Heart left ventricle (tissue), 16 donors: Measurements from ENCODE around the gene KCNE5. TPM values are rescaled to one million over a fixed set of nuclear protein-coding genes. Genes with fewer than 3 reads are reported as not detected.
"Not testable (repeated sequence)": the region's sequence is repeated elsewhere in the genome, so short reads cannot be mapped to it uniquely, and the experiment has no call there.

Experiments used
- ATAC-seq, 4 donors: fragments of 200-7000 bp; cut with Tn5 transposase; one replicate each; pipeline ENCODE4 v1.9.1; 2020 to 2022; ENCODE audit warnings: moderate library complexity in 4 of 4, mild to moderate bottlenecking in 3 of 4, moderate number of reproducible peaks in 1 of 4
- DNase-seq, 5 donors: peaks; one replicate each; pipeline ENCODE4 v3.0.0-alpha.2; 2020
- H3K27ac ChIP-seq, 12 donors: fragments of 200-600 bp; sonication (generic) in 4 of 12; one replicate each; pipeline versions ENCODE4 v1.5.0 to v1.8.0; 2016 to 2022; ENCODE audit warnings: mild to moderate bottlenecking in 2 of 12
- H3K27me3 ChIP-seq, 9 donors: fragments of 200-600 bp; sonication (generic) in 2 of 9; one replicate each; pipeline versions ENCODE4 v1.5.1 to v1.8.0; 2016 to 2022; ENCODE audit warnings: mild to moderate bottlenecking in 3 of 9
- H3K36me3 ChIP-seq, 9 donors: fragments of 200-600 bp; sonication (generic) in 2 of 9; one replicate each; pipeline versions ENCODE4 v1.5.0 to v1.8.0; 2018 to 2022; ENCODE audit warnings: mild to moderate bottlenecking in 2 of 9
- H3K4me1 ChIP-seq, 12 donors: fragments of 200-600 bp; sonication (generic) in 4 of 12; one replicate each; pipeline versions ENCODE4 v1.5.0 to v1.8.0; 2016 to 2022; ENCODE audit warnings: mild to moderate bottlenecking in 3 of 12
- H3K4me3 ChIP-seq, 12 donors: fragments of 200-600 bp; sonication (generic) in 4 of 12; one replicate each; pipeline versions ENCODE4 v1.5.0 to v1.8.0; 2017 to 2022; ENCODE audit warnings: mild to moderate bottlenecking in 9 of 12, moderate library complexity in 4 of 12
- H3K9me3 ChIP-seq, 12 donors: fragments of 200-600 bp; sonication (generic) in 4 of 12; one replicate each; pipeline versions ENCODE4 v1.5.0 to v1.8.0; 2016 to 2022; ENCODE audit warnings: mild to moderate bottlenecking in 1 of 12
- CTCF ChIP-seq, 12 donors: fragments of 200-600 bp; sonication (generic) in 4 of 12; IDR thresholded peaks; one replicate each; pipeline versions ENCODE4 v1.5.0 to v1.8.0; 2018 to 2022; ENCODE audit warnings: antibody characterized with exemption in 12 of 12, mild to moderate bottlenecking in 5 of 12
- POLR2A ChIP-seq, 2 donors: fragments of 450-650 bp; IDR thresholded peaks; one replicate each; pipeline ENCODE4 v1.6.1; 2017; ENCODE audit warnings: antibody characterized with exemption in 2 of 2, mild to moderate bottlenecking in 2 of 2, moderate library complexity in 2 of 2
- WGBS, 4 donors: extraction: QIAGEN DNeasy Blood & Tissue Kit in 2 of 4; methylation state at CpG; one replicate each; pipeline versions ENCODE4 v1.1.5 to v1.1.7; 2013 to 2018; 5-methylcytosine and 5-hydroxymethylcytosine counted together
- intact Hi-C, 10 donors: fragments of 100-400 bp; cut with DNase I; formaldehyde crosslinking; loops; one replicate each; pipeline versions ENCODE4 v1.11.1 to v1.14.2; 2022
- polyA plus RNA-seq, 2 donors: library from polyadenylated mRNA; stranded (reverse); fragments of 200-250 nt; gene quantifications; one replicate each; pipeline ENCODE4 v1.2.3, GENCODE V29; 2013
- total RNA-seq, 9 donors: library from RNA; depleted of rRNA in 2 of 9; stranded (reverse); fragments of >200 nt in 2 of 9; fragmentation: NEBNext Ultra II Directional in 3 of 9; extraction: Animal tissue kit (Norgen Biotek cat#: 25700) in 3 of 9; gene quantifications; one replicate each; pipeline versions ENCODE4 v1.1.0 to v1.2.4, GENCODE V29; 2016 to 2023
- donor health status: ischemic (EF 13 %, LVEDD 7.1; RV severe dilation, severe dysfunction).
- donor health status: healthy with polysubstance abuse.
- donor health status: DM: no; HTN: yes; CAD: no.
- donor health status: DM: no; HTN: no; CAD: no.
- donor health status: ischemic (EF 25% LVEDD 6.9; RV normal size, moderate dysfunction).
- donor health status: ischemic (EF 25% LVEDD 5.7; RV mildly dilated, moderate dysfunction).
- donor health status: healthy.
- donor health status: DM: yes; HTN: yes; CAD: no.
- donor health status: ischemic (EF 35%, LVEDD 5.7; RV mildly dilated, moderate dysfunction).
- donor health status: nonischemic (EF 11% LVEDD 7.7; RV severe dilation, severe dysfunction).
- donor health status: DM: yes; HTN: yes; CAD: no.
- donor health status: PGD.
- donor health status: ischemic (EF 29% LVEDD 5.4; RV normal size, mild dysfunction).
- donor health status: nonischemic (EF 23%, LVEDD 6.1; RV moderate dilation, normal function).

Gene KCNE5
- total and polyA plus RNA-seq, 11 donors, result 0.11 to 0.61 (median 0.27) TPM; not detected in 1

- no peaks in the 10 kb centered on the region for H3K36me3 ChIP-seq
- TF ChIP-seq POLR2A (IDR thresholded peaks at IDR 0.05) (no peak), CTCF (IDR thresholded peaks at IDR 0.05) (no peak)
- ATAC-seq, result no peak
- H3K9me3 ChIP-seq, result no peaks in the 10 kb centered on the region
- no peak overlapping the region for H3K4me3 ChIP-seq
- intact Hi-C loops, result no loop called here
- H3K4me1 ChIP-seq, result no peaks in the 10 kb centered on the region
- 59 to 85% (median 68%) methylated on average over 2 of the region's 2 CpGs for WGBS, 4 donors
- peaks cover 0 to 28% (median 0%) of the 10 kb centered on the region in 9 donors for H3K27me3 ChIP-seq
- H3K27ac ChIP-seq, result no peak overlapping the region
- no peak for DNase-seq
These were observed 47.9 kb downstream of the KCNE5 start for GRCh38 chrX:109577055-109577454.

- H3K4me1 ChIP-seq, H3K36me3 ChIP-seq, intact Hi-C loops, DNase-seq, H3K9me3 ChIP-seq, H3K27ac ChIP-seq, ATAC-seq, H3K4me3 ChIP-seq: not testable (repeated sequence)
- peaks cover 0 to 22% (median 0%) of the 10 kb centered on the region in 9 donors for H3K27me3 ChIP-seq
- WGBS, 4 donors, result 62 to 90% (median 66%) methylated on average over 4 of the region's 4 CpGs
These were observed 48.9 kb downstream of the KCNE5 start for GRCh38 chrX:109576083-109576482.

Other genes with a start within 250 kb of the KCNE5 start
- not detected for gene GUCY2F, start 143.1 kb downstream of the KCNE5 start, total RNA-seq
- gene GUCY2F, start 143.1 kb downstream of the KCNE5 start, polyA plus RNA-seq, result not detected
- 1 to 10 TPM; 1.3 to 5.1 (median 1.7) TPM for gene NXT2, start 88.3 kb downstream of the KCNE5 start, total RNA-seq
- gene NXT2, start 88.3 kb downstream of the KCNE5 start, polyA plus RNA-seq, result 1 to 10 TPM; 1.0 to 2.3 TPM
- gene ACSL4, start 108.1 kb upstream of the KCNE5 start, total RNA-seq, result 10 to 100 TPM; 25.6 to 68.7 (median 58.3) TPM
- gene ACSL4, start 108.1 kb upstream of the KCNE5 start, polyA plus RNA-seq, result 10 to 100 TPM; 11.7 to 54.7 TPM